Adipocyte (in vitro differentiated cells): ENCODE measurements around the gene CAV1.

ENCODE experiments used
- DNase-seq: peaks from one replicate; pipeline ENCODE4 v3.0.0-alpha.2; 2015; ENCODE audit warnings: low read depth
- H3K27me3 ChIP-seq: replicated peaks from 2 replicates; pipeline ENCODE4 v1.7.0; 2013; ENCODE audit warnings: mild to moderate bottlenecking, low read length, moderate library complexity; ENCODE audit not compliant: control insufficient read depth, insufficient read depth
- H3K36me3 ChIP-seq: 2 replicates; pipeline ENCODE4 v1.7.0; 2013; ENCODE audit warnings: low read length, mild to moderate bottlenecking, moderate library complexity; ENCODE audit not compliant: control insufficient read depth, insufficient read depth, severe bottlenecking
- H3K4me1 ChIP-seq: 2 replicates; pipeline ENCODE4 v1.7.0; 2013; ENCODE audit warnings: mild to moderate bottlenecking, low read length, moderate library complexity; ENCODE audit not compliant: control insufficient read depth, insufficient read depth
- H3K4me3 ChIP-seq: 2 replicates; pipeline ENCODE4 v1.7.0; 2013; ENCODE audit warnings: mild to moderate bottlenecking, low read length, moderate library complexity
- H3K9ac ChIP-seq: 2 replicates; pipeline ENCODE4 v1.7.0; 2013; ENCODE audit warnings: mild to moderate bottlenecking, low read length, moderate library complexity
- H3K9me3 ChIP-seq: 2 replicates; pipeline ENCODE4 v1.7.0; 2013; ENCODE audit warnings: mild to moderate bottlenecking, low read length, moderate library complexity; ENCODE audit not compliant: control insufficient read depth

The CAV1 gene

DNA sequence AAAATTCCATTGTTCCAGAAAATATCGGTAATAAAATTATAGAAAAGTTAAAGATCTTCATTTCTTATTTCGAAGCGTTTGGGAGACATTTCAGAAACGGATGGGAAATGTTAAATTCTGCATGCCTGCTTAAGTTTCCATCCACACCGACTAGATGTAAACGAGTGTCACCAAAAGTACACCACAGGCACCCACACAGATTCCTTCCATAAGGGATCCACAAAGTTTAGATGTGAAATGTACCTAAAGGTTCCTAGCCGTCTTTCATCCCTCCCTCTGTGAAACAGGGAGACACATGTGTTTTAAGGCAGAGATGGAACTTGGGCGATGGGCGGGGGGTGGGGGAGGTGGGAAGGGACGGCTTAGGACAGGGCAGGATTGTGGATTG is 621 bp upstream of the CAV1 start:
- Histone ChIP-seq H3K9ac (peak overlapping the region; percentile 85), H3K36me3 (peaks cover 17% of the 10 kb centered on the region), H3K4me1 (peaks cover 36% of the 10 kb centered on the region), H3K9me3 (no peaks in the 10 kb centered on the region), H3K4me3 (peak overlapping the region; percentile 93), H3K27me3 (no peaks in the 10 kb centered on the region)
- DNase-seq = no peak

DNA sequence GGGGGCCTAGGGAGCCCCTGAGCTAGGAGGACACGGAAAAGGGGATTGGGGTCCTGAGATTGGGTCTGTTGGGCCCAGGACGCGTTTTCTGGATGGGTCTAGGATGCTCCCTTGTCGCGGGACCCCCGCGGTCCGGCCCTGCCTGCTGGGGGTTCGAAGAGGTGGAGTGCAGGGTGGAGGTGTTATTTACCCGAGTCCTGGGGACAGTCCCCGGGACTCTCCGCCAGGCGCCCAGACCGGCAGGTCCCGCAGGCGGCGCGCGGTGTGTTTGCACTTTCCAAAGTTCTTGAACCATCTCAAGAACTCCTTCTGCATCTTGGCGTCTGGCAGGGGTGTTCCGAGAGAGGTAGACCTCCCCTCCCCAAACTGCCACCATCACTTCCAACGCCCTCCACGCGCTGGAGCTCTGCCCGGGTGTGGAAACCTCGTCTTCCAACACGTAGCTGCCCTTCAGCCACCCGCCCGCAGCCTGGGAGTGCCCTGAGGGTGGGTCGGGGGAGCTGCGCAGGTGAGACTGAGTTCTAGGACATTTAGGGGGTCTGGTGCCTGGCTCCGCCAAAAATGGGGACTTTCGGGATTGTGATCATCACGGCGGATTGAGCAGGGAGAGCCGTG is 569 bp downstream of the CAV1 start:
- Histone ChIP-seq H3K9ac (peak overlapping the region; percentile 100), H3K9me3 (no peaks in the 10 kb centered on the region), H3K4me1 (peaks cover 48% of the 10 kb centered on the region), H3K4me3 (peak overlapping the region; percentile 93), H3K36me3 (peaks cover 29% of the 10 kb centered on the region), H3K27me3 (no peaks in the 10 kb centered on the region)
- DNase-seq = peak; percentile 64

DNA sequence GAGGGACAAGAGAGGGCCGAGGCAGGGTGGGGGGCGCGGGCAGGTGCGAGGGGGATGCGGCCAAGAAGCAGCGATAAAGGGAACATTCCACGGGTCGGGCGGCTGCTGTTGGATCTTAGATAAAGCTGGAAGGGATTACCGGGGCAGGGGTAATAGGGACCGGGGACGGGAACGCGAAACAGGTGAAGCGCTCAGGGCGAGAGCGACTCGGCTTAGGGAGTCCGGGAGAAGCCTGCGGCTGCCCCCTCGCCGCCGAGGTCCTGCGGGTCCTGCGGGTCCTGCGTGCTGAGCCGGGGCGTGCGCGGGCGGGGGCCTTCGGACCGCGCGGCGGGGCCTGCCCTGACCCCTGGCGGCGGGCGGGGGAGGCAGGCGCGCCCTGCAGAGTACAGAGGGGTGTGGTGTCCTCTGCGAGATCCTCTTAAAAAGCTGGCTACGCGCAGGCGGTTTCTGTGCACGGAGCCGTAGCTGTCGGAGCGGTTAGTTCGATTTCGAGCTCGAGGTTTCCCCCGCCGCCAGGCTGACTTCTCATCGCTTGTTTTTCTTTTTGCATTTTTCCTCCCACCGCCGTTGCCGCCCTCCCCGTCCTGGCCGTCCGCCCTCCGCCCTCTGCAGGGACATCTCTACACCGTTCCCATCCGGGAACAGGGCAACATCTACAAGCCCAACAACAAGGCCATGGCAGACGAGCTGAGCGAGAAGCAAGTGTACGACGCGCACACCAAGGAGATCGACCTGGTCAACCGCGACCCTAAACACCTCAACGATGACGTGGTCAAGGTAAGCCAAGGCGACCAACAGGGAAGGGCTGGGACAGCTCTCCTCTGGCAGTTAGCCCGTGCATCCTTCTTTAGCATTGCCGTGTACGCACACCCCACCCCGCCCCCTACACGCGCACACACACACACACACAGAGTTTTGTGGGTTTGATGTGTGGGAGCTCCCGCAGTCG is 1.4 kb downstream of the CAV1 start:
- Histone ChIP-seq H3K9me3 (no peaks in the 10 kb centered on the region), H3K27me3 (no peaks in the 10 kb centered on the region), H3K4me1 (peaks cover 52% of the 10 kb centered on the region), H3K9ac (peak overlapping the region; percentile 100), H3K36me3 (peaks cover 35% of the 10 kb centered on the region), H3K4me3 (peak overlapping the region; percentile 93)
- peak; percentile 95 for DNase-seq

GRCh38 chr7:116526897-116527296 is 2.1 kb downstream of the CAV1 start:
- peaks cover 50% of the 10 kb centered on the region for H3K4me1 ChIP-seq
- peak overlapping the region; percentile 100 for H3K9ac ChIP-seq
- no peaks in the 10 kb centered on the region for H3K27me3 ChIP-seq
- peak overlapping the region; percentile 93 for H3K4me3 ChIP-seq
- no peaks in the 10 kb centered on the region for H3K9me3 ChIP-seq
- H3K36me3 ChIP-seq = peaks cover 39% of the 10 kb centered on the region
- DNase-seq = peak; percentile 50

DNA sequence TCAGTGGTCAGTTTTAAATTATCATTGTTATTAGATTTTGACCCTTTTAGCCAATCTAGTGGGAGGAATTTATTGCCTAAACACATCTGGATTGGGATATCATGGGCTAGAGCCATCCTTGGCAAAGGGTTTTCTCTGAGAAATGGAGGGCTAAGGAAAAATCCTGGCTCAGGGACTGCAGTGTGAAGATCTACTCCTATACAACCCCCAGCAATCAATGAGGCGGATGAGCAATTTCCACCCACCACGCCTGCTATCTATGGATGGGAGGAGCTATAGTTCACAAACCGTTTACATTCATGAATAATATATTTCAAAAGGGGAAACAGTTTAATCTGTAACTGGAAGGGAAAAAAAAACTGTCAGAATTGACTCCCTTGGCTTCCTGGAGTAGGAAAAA is 2.7 kb downstream of the CAV1 start:
- Histone ChIP-seq H3K9me3 (no peaks in the 10 kb centered on the region), H3K9ac (peak overlapping the region; percentile 100), H3K27me3 (no peaks in the 10 kb centered on the region), H3K4me3 (peak overlapping the region; percentile 93), H3K36me3 (peaks cover 45% of the 10 kb centered on the region), H3K4me1 (peaks cover 50% of the 10 kb centered on the region)
- DNase-seq = peak; percentile 50

GRCh38 chr7:116528008-116528789 is 3.4 kb downstream of the CAV1 start:
- H3K9ac ChIP-seq = peak overlapping the region; percentile 100
- peak overlapping the region; percentile 93 for H3K4me3 ChIP-seq
- peaks cover 51% of the 10 kb centered on the region for H3K4me1 ChIP-seq
- no peaks in the 10 kb centered on the region for H3K9me3 ChIP-seq
- DNase-seq = peak; percentile 97
- H3K36me3 ChIP-seq = peaks cover 50% of the 10 kb centered on the region
- no peaks in the 10 kb centered on the region for H3K27me3 ChIP-seq

DNA sequence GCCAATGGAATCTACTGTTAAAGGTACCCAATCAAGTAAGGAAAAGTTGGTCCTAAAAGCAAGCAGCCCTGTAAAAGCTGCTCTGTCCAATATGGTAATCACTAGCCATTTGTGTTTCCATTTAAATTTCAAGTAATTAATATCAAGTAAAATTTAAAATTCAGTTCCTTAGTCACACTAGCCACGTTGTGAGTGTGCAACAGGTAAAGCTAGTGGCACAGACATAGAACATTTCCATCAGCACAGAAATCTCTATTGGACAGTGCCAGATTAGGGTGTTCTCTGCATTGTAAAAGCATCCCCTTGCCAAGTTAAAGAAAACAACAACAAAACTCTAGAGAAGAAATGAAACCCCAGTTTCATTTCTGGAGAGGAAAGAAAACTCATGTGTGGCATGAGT is 4.4 kb downstream of the CAV1 start:
- peaks cover 54% of the 10 kb centered on the region for H3K36me3 ChIP-seq
- H3K4me3 ChIP-seq = peak overlapping the region; percentile 93
- no peaks in the 10 kb centered on the region for H3K9me3 ChIP-seq
- no peak for DNase-seq
- peak overlapping the region; percentile 100 for H3K9ac ChIP-seq
- no peaks in the 10 kb centered on the region for H3K27me3 ChIP-seq
- peaks cover 49% of the 10 kb centered on the region for H3K4me1 ChIP-seq

DNA sequence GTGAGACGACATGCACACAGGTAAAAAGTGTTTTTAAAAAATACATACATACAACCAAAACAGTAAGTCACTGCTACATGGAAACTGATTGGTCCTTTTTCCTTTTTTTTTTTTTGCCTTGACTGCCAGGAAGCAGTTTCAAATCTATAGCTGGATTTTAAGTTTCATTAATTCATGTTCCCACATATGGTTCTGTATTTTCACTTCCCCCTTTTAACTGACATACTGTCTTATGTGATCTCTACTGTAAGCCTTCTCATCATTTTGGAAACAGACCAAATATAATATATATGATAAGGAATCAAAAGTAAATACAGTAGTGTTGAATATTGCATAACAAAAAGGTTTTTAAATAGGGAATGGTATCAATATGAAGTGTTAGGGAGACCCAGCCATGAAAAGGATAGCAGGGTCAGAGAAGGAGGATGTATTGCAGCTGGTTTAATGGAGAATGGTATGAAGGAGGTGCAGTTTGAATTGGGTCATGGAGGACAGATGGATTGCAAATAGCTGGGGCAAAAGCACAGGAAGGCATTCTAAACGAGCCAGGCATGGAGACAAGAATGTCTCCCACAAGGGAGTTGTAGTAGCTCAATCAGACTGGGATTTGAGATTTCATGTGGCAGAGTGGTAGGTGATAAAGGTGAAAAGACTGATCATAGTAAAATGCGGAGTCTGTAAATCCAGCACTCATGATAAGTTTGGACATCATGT is 5.4 kb downstream of the CAV1 start:
- H3K27me3 ChIP-seq = no peaks in the 10 kb centered on the region
- peak overlapping the region; percentile 100 for H3K9ac ChIP-seq
- no peaks in the 10 kb centered on the region for H3K9me3 ChIP-seq
- H3K4me3 ChIP-seq = peak overlapping the region; percentile 93
- DNase-seq = peak; percentile 28
- H3K4me1 ChIP-seq = peaks cover 58% of the 10 kb centered on the region
- peaks cover 57% of the 10 kb centered on the region for H3K36me3 ChIP-seq

GRCh38 chr7:116532102-116532688 is 7.4 kb downstream of the CAV1 start:
- DNase-seq = no peak
- Histone ChIP-seq H3K4me3 (peak overlapping the region; percentile 93), H3K27me3 (no peaks in the 10 kb centered on the region), H3K4me1 (peaks cover 71% of the 10 kb centered on the region), H3K36me3 (peaks cover 66% of the 10 kb centered on the region), H3K9me3 (no peaks in the 10 kb centered on the region), H3K9ac (peak overlapping the region; percentile 30)

DNA sequence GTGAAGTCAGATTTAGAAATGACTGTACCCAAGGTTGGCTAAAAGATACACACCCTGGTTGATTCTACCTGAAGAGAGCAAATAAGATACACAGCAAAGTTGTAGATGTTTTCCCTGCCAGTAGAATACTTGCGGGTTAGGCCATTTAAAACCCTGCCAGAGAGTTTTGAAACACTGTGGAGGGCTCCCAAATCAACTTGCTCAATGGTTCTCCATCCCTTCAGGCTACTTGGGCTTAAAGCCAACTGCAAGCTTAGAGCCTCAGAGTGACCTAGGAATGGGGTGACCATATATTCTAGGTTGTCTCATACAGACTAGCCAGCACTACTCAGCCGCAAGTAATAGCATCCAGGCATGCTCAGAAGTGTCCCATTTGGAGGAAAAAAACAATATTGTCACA is 10.0 kb downstream of the CAV1 start:
- peak overlapping the region; percentile 8 for H3K4me3 ChIP-seq
- H3K9me3 ChIP-seq = no peaks in the 10 kb centered on the region
- H3K4me1 ChIP-seq = peaks cover 70% of the 10 kb centered on the region
- peak; percentile 76 for DNase-seq
- peak overlapping the region; percentile 53 for H3K9ac ChIP-seq
- H3K27me3 ChIP-seq = no peaks in the 10 kb centered on the region
- peaks cover 77% of the 10 kb centered on the region for H3K36me3 ChIP-seq
